Heart left ventricle (tissue), 16 donors: ENCODE data around the gene LPP. TPM values are rescaled to one million over a fixed set of nuclear protein-coding genes. Genes with fewer than 3 reads are reported as not detected.

Experiments used
- ATAC-seq, 4 donors: fragments of 200-7000 bp; cut with Tn5 transposase; one replicate each; pipeline ENCODE4 v1.9.1; 2020 to 2022; ENCODE audit warnings: moderate library complexity in 4 of 4, mild to moderate bottlenecking in 3 of 4, moderate number of reproducible peaks in 1 of 4
- DNase-seq, 5 donors: peaks; one replicate each; pipeline ENCODE4 v3.0.0-alpha.2; 2020
- H3K27ac ChIP-seq, 12 donors: fragments of 200-600 bp; sonication (generic) in 4 of 12; one replicate each; pipeline versions ENCODE4 v1.5.0 to v1.8.0; 2016 to 2022; ENCODE audit warnings: mild to moderate bottlenecking in 2 of 12
- H3K27me3 ChIP-seq, 9 donors: fragments of 200-600 bp; sonication (generic) in 2 of 9; one replicate each; pipeline versions ENCODE4 v1.5.1 to v1.8.0; 2016 to 2022; ENCODE audit warnings: mild to moderate bottlenecking in 3 of 9
- H3K36me3 ChIP-seq, 9 donors: fragments of 200-600 bp; sonication (generic) in 2 of 9; one replicate each; pipeline versions ENCODE4 v1.5.0 to v1.8.0; 2018 to 2022; ENCODE audit warnings: mild to moderate bottlenecking in 2 of 9
- H3K4me1 ChIP-seq, 12 donors: fragments of 200-600 bp; sonication (generic) in 4 of 12; one replicate each; pipeline versions ENCODE4 v1.5.0 to v1.8.0; 2016 to 2022; ENCODE audit warnings: mild to moderate bottlenecking in 3 of 12
- H3K4me3 ChIP-seq, 12 donors: fragments of 200-600 bp; sonication (generic) in 4 of 12; one replicate each; pipeline versions ENCODE4 v1.5.0 to v1.8.0; 2017 to 2022; ENCODE audit warnings: mild to moderate bottlenecking in 9 of 12, moderate library complexity in 4 of 12
- H3K9me3 ChIP-seq, 12 donors: fragments of 200-600 bp; sonication (generic) in 4 of 12; one replicate each; pipeline versions ENCODE4 v1.5.0 to v1.8.0; 2016 to 2022; ENCODE audit warnings: mild to moderate bottlenecking in 1 of 12
- CTCF ChIP-seq, 12 donors: fragments of 200-600 bp; sonication (generic) in 4 of 12; IDR thresholded peaks; one replicate each; pipeline versions ENCODE4 v1.5.0 to v1.8.0; 2018 to 2022; ENCODE audit warnings: antibody characterized with exemption in 12 of 12, mild to moderate bottlenecking in 5 of 12
- POLR2A ChIP-seq, 2 donors: fragments of 450-650 bp; IDR thresholded peaks; one replicate each; pipeline ENCODE4 v1.6.1; 2017; ENCODE audit warnings: antibody characterized with exemption in 2 of 2, mild to moderate bottlenecking in 2 of 2, moderate library complexity in 2 of 2
- WGBS, 4 donors: extraction: QIAGEN DNeasy Blood & Tissue Kit in 2 of 4; methylation state at CpG; one replicate each; pipeline versions ENCODE4 v1.1.5 to v1.1.7; 2013 to 2018; 5-methylcytosine and 5-hydroxymethylcytosine counted together
- intact Hi-C, 10 donors: fragments of 100-400 bp; cut with DNase I; formaldehyde crosslinking; loops; one replicate each; pipeline versions ENCODE4 v1.11.1 to v1.14.2; 2022
- polyA plus RNA-seq, 2 donors: library from polyadenylated mRNA; stranded (reverse); fragments of 200-250 nt; gene quantifications; one replicate each; pipeline ENCODE4 v1.2.3, GENCODE V29; 2013
- total RNA-seq, 9 donors: library from RNA; depleted of rRNA in 2 of 9; stranded (reverse); fragments of >200 nt in 2 of 9; fragmentation: NEBNext Ultra II Directional in 3 of 9; extraction: Animal tissue kit (Norgen Biotek cat#: 25700) in 3 of 9; gene quantifications; one replicate each; pipeline versions ENCODE4 v1.1.0 to v1.2.4, GENCODE V29; 2016 to 2023
- donor health status: ischemic (EF 13 %, LVEDD 7.1; RV severe dilation, severe dysfunction).
- donor health status: healthy with polysubstance abuse.
- donor health status: DM: no; HTN: yes; CAD: no.
- donor health status: DM: no; HTN: no; CAD: no.
- donor health status: ischemic (EF 25% LVEDD 6.9; RV normal size, moderate dysfunction).
- donor health status: ischemic (EF 25% LVEDD 5.7; RV mildly dilated, moderate dysfunction).
- donor health status: healthy.
- donor health status: DM: yes; HTN: yes; CAD: no.
- donor health status: ischemic (EF 35%, LVEDD 5.7; RV mildly dilated, moderate dysfunction).
- donor health status: nonischemic (EF 11% LVEDD 7.7; RV severe dilation, severe dysfunction).
- donor health status: DM: yes; HTN: yes; CAD: no.
- donor health status: PGD.
- donor health status: ischemic (EF 29% LVEDD 5.4; RV normal size, mild dysfunction).
- donor health status: nonischemic (EF 23%, LVEDD 6.1; RV moderate dilation, normal function).

Gene LPP
- total and polyA plus RNA-seq, 11 donors = 9.2 to 178 (median 100) TPM

- DNase-seq (no peak), ATAC-seq (no peak)
- H3K36me3 ChIP-seq = no peaks in the 10 kb centered on the region
- H3K27me3 ChIP-seq = no peaks in the 10 kb centered on the region
- H3K4me1 ChIP-seq = peaks cover 0 to 75% (median 45%) of the 10 kb centered on the region in 12 donors
- TF ChIP-seq CTCF (IDR thresholded peaks at IDR 0.05) = no peak
- 48 to 59% (median 54%) methylated on average over 1 of the region's 1 CpG for WGBS, 4 donors
- intact Hi-C loops = loop anchor here in 1 of 10 donors (10.0 kb wide), 1 partner anchor 653 kb away; no protein-coding TSS in a partner anchor
- H3K27ac ChIP-seq = peak overlapping the region in 8 of 12 donors; percentile 2 to 86 (median 43)
- H3K4me3 ChIP-seq = no peak overlapping the region
- no peaks in the 10 kb centered on the region for H3K9me3 ChIP-seq
These were observed 138.3 kb downstream of the LPP start for GRCh38 chr3:188292251-188292650.

GRCh38 chr3:188292827-188293226, 138.9 kb downstream of the LPP start:
- Histone ChIP-seq H3K36me3 (no peaks in the 10 kb centered on the region), H3K4me1 (peaks cover 0 to 76% (median 45%) of the 10 kb centered on the region in 12 donors), H3K9me3 (no peaks in the 10 kb centered on the region), H3K27ac (peak overlapping the region in 5 of 12 donors; percentile 12 to 86 (median 77)), H3K27me3 (no peaks in the 10 kb centered on the region), H3K4me3 (no peak overlapping the region)
- ATAC-seq (no peak), DNase-seq (no peak)
- intact Hi-C loops = loop anchor here in 1 of 10 donors (10.0 kb wide), 1 partner anchor 652 kb away; no protein-coding TSS in a partner anchor
- WGBS, 4 donors = 88 to 95% (median 94%) methylated on average over 3 of the region's 3 CpGs
- TF ChIP-seq POLR2A (IDR thresholded peaks at IDR 0.05) = no peak
- no peak for TF ChIP-seq CTCF (IDR thresholded peaks at IDR 0.05)

GRCh38 chr3:188294113-188294512, 140.2 kb downstream of the LPP start:
- DNase-seq = no peak
- Histone ChIP-seq H3K27ac (peak overlapping the region in 11 of 12 donors; percentile 7 to 89 (median 79)), H3K36me3 (no peaks in the 10 kb centered on the region), H3K4me3 (no peak overlapping the region), H3K9me3 (no peaks in the 10 kb centered on the region), H3K4me1 (peaks cover 0 to 83% (median 48%) of the 10 kb centered on the region in 12 donors), H3K27me3 (no peaks in the 10 kb centered on the region)
- intact Hi-C loops = loop anchor here in 1 of 10 donors (10.0 kb wide), 1 partner anchor 651 kb away; no protein-coding TSS in a partner anchor
- WGBS, 4 donors = 91 to 96% (median 94%) methylated on average over 3 of the region's 3 CpGs
- TF ChIP-seq CTCF (IDR thresholded peaks at IDR 0.05) (no peak), POLR2A (IDR thresholded peaks at IDR 0.05) (no peak)
- ATAC-seq = no peak

- no peaks in the 10 kb centered on the region for H3K27me3 ChIP-seq
- intact Hi-C loops = loop anchor here in 1 of 10 donors (10.0 kb wide), 1 partner anchor 650 kb away; no protein-coding TSS in a partner anchor
- H3K4me1 ChIP-seq = peaks cover 0 to 92% (median 51%) of the 10 kb centered on the region in 12 donors
- no peaks in the 10 kb centered on the region for H3K9me3 ChIP-seq
- H3K27ac ChIP-seq = peak overlapping the region; percentile 39 to 89 (median 78)
- no peaks in the 10 kb centered on the region for H3K36me3 ChIP-seq
- no peak overlapping the region for H3K4me3 ChIP-seq
- TF ChIP-seq CTCF (IDR thresholded peaks at IDR 0.05) = no peak
- no peak for TF ChIP-seq POLR2A (IDR thresholded peaks at IDR 0.05)
- DNase-seq (peak in 1 of 5 donors; percentile 52), ATAC-seq (peak; percentile 77 to 92 (median 90))
- 43 to 54% (median 48%) methylated on average over 11 of the region's 11 CpGs for WGBS, 4 donors
These were observed 141.0 kb downstream of the LPP start for GRCh38 chr3:188294823-188295487.
